ENCODE results near the gene TRPM1.

DNA sequence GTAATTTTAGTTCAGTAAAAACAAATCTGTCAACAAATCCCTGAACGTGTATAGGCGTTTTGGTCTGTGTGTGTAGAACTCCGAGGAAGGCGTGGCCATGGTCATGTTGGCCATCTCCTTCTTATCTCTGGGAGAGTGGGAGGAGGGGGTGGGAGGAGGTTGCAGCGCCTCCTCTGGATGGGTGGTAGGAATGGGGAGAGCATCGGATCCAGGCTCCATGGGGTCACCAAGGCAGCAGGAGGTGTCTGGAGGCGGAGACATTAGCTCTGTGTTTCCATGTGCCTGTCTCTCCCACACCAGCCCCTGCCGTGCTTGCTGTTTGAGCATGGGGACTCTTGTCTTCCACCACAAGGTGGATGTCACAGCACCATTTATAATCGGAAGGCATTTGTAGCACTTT is 34.5 kb upstream of the TRPM1 start:
- TF ChIP-seq POLR2A (IDR thresholded peaks at IDR 0.05; ENCODE audit: low read depth) (no peak), POLR2AphosphoS5 (IDR thresholded peaks at IDR 0.05) (no peak)
- TF ChIP-seq, protein P1, sequence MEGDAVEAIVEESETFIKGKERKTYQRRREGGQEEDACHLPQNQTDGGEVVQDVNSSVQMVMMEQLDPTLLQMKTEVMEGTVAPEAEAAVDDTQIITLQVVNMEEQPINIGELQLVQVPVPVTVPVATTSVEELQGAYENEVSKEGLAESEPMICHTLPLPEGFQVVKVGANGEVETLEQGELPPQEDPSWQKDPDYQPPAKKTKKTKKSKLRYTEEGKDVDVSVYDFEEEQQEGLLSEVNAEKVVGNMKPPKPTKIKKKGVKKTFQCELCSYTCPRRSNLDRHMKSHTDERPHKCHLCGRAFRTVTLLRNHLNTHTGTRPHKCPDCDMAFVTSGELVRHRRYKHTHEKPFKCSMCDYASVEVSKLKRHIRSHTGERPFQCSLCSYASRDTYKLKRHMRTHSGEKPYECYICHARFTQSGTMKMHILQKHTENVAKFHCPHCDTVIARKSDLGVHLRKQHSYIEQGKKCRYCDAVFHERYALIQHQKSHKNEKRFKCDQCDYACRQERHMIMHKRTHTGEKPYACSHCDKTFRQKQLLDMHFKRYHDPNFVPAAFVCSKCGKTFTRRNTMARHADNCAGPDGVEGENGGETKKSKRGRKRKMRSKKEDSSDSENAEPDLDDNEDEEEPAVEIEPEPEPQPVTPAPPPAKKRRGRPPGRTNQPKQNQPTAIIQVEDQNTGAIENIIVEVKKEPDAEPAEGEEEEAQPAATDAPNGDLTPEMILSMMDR (IDR thresholded peaks at IDR 0.05): no peak
